Measurements from ENCODE around the gene WHRN.

Gene WHRN

DNA sequence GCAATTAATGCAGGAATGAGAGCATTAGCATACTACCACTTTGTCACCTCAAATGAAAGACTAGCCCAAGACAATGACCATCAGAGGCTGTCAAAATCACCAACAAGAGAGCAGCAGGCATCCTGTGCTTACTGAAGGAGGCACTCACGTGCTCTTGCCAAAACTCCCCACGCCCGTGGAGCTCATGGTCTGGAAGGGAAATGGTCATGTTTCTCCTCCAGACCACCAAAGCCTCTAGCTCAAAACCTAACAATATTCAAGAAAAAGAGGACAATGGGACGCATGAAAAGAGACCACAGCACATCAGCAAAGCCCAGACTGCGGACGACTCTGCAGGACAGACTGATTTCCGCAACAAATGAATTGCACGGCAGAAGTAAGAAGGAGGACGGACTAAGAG, 130.3 kb downstream of the WHRN start:
- DNase-seq (ENCODE audit: low read depth in 1 of 2, low spot score in 1 of 2) = no peak
- TF ChIP-seq, protein P1, sequence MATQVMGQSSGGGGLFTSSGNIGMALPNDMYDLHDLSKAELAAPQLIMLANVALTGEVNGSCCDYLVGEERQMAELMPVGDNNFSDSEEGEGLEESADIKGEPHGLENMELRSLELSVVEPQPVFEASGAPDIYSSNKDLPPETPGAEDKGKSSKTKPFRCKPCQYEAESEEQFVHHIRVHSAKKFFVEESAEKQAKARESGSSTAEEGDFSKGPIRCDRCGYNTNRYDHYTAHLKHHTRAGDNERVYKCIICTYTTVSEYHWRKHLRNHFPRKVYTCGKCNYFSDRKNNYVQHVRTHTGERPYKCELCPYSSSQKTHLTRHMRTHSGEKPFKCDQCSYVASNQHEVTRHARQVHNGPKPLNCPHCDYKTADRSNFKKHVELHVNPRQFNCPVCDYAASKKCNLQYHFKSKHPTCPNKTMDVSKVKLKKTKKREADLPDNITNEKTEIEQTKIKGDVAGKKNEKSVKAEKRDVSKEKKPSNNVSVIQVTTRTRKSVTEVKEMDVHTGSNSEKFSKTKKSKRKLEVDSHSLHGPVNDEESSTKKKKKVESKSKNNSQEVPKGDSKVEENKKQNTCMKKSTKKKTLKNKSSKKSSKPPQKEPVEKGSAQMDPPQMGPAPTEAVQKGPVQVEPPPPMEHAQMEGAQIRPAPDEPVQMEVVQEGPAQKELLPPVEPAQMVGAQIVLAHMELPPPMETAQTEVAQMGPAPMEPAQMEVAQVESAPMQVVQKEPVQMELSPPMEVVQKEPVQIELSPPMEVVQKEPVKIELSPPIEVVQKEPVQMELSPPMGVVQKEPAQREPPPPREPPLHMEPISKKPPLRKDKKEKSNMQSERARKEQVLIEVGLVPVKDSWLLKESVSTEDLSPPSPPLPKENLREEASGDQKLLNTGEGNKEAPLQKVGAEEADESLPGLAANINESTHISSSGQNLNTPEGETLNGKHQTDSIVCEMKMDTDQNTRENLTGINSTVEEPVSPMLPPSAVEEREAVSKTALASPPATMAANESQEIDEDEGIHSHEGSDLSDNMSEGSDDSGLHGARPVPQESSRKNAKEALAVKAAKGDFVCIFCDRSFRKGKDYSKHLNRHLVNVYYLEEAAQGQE (IDR thresholded peaks at IDR 0.05; ENCODE audit: insufficient replicate concordance, low read depth) = no peak
- TF ChIP-seq POLR2AphosphoS5 (IDR thresholded peaks at IDR 0.05; ENCODE audit: low read depth) (no peak), GABPA (IDR thresholded peaks at IDR 0.05; ENCODE audit: low read depth) (no peak), SPI1 (IDR thresholded peaks at IDR 0.05; ENCODE audit: borderline replicate concordance, low read depth) (no peak)
- TF ChIP-seq, protein P2, sequence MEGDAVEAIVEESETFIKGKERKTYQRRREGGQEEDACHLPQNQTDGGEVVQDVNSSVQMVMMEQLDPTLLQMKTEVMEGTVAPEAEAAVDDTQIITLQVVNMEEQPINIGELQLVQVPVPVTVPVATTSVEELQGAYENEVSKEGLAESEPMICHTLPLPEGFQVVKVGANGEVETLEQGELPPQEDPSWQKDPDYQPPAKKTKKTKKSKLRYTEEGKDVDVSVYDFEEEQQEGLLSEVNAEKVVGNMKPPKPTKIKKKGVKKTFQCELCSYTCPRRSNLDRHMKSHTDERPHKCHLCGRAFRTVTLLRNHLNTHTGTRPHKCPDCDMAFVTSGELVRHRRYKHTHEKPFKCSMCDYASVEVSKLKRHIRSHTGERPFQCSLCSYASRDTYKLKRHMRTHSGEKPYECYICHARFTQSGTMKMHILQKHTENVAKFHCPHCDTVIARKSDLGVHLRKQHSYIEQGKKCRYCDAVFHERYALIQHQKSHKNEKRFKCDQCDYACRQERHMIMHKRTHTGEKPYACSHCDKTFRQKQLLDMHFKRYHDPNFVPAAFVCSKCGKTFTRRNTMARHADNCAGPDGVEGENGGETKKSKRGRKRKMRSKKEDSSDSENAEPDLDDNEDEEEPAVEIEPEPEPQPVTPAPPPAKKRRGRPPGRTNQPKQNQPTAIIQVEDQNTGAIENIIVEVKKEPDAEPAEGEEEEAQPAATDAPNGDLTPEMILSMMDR (IDR thresholded peaks at IDR 0.05; ENCODE audit: insufficient read depth, low read length) = no peak
- Histone ChIP-seq H3K4me3 (replicated peaks; ENCODE audit: insufficient read depth, low read length) (no peak overlapping the region), H3K27ac (replicated peaks) (peak overlapping the region; percentile 95), H3K27me3 (ENCODE audit: insufficient read depth, poor library complexity, severe bottlenecking) (no peaks in the 10 kb centered on the region)

DNA sequence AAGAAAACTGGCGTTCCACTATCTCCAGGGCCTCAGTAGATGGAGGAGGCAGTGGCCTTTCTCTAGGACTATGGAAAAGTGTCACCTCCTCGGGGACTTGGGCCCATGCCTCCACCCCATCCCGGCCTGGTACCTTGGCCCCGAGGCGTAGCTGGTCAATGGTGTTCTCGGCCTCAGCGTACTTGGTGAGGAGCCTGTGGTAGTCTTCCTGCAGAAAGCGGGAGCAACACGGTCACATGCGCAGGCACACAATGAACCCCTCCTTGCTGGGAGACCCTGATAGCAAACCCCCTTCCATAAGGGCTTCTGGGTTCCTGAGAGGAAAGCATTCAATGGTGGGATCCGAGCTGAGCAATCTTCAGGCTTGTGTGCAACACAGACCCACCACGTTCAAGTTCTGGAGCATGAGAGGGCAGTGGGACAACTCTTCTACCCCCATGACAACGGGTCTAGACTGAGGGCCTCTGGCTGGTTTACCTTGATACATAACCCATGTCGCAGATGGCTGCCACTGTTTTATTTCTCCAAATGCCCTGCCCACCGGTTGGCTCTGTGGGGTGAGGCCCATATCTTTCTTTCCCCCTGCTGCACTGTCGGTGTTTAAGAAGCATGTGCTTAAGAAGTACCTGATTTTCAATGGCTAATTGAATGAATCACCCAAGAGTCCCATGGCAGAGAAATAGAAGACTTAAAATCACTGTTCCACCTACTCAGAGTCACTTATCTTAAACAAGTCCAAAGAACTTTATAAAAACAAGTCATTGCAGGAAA, 131.1 kb downstream of the WHRN start:
- H3K4me3 ChIP-seq (replicated peaks; ENCODE audit: insufficient read depth, low read length) = no peak overlapping the region
- H3K27me3 ChIP-seq (ENCODE audit: insufficient read depth, poor library complexity, severe bottlenecking) = no peaks in the 10 kb centered on the region
- TF ChIP-seq GABPA (IDR thresholded peaks at IDR 0.05; ENCODE audit: low read depth) = no peak
- no peak for TF ChIP-seq SPI1 (IDR thresholded peaks at IDR 0.05; ENCODE audit: borderline replicate concordance, low read depth)
- TF ChIP-seq, protein P1 (IDR thresholded peaks at IDR 0.05; ENCODE audit: insufficient replicate concordance, low read depth) = no peak
- TF ChIP-seq POLR2AphosphoS5 (IDR thresholded peaks at IDR 0.05; ENCODE audit: low read depth) = no peak
- TF ChIP-seq, protein P2 (IDR thresholded peaks at IDR 0.05; ENCODE audit: insufficient read depth, low read length) = no peak
- DNase-seq (ENCODE audit: low read depth in 1 of 2, low spot score in 1 of 2) = no peak
- H3K27ac ChIP-seq (replicated peaks) = peak overlapping the region; percentile 95

DNA sequence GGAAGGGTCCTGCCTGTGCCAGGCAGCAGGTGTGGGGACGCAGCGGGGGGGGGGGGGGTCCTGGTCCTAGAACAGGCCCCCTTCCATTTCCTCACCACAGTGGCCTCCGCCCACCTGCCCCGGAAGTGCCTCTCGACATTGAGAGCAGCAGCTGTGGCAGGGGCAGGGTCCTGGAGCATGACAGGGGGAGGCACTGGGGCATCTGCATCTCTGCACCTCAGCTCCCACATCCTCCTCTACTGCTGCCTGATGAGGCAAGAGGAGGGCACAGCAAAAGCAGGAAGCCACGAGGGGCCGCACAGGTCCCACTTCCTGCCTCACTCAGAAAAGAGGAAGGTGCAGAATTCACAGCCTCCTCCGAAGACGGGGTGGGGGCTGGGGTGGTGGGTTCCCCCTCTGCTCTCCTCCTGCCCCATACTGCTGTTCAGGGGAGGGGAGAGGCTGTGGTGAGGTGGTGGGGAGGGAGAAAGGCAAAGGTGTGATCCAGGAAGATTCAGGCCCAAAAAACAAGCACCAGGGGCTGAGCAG, 132.3 kb downstream of the WHRN start:
- no peak overlapping the region for H3K4me3 ChIP-seq (replicated peaks; ENCODE audit: insufficient read depth, low read length)

More for the DNA sequence above, 132.3 kb downstream of the WHRN start:
- TF ChIP-seq, protein P1 (IDR thresholded peaks at IDR 0.05; ENCODE audit: insufficient replicate concordance, low read depth) = peak; percentile 49
- TF ChIP-seq GABPA (IDR thresholded peaks at IDR 0.05; ENCODE audit: low read depth) = peak; percentile 69
- TF ChIP-seq, protein P2 (IDR thresholded peaks at IDR 0.05; ENCODE audit: insufficient read depth, low read length) = no peak
- TF ChIP-seq POLR2AphosphoS5 (IDR thresholded peaks at IDR 0.05; ENCODE audit: low read depth) = peak; percentile 98
- peak; percentile 97 for TF ChIP-seq SPI1 (IDR thresholded peaks at IDR 0.05; ENCODE audit: borderline replicate concordance, low read depth)
- Histone ChIP-seq H3K27me3 (ENCODE audit: insufficient read depth, poor library complexity, severe bottlenecking) (no peaks in the 10 kb centered on the region), H3K27ac (replicated peaks) (peak overlapping the region; percentile 95)
- peak; percentile 94 to 100 for DNase-seq (ENCODE audit: low read depth in 1 of 2, low spot score in 1 of 2)
